Adipocyte (in vitro differentiated cells): ENCODE data around the gene ALG14.

Source experiments
- DNase-seq: peaks from one replicate; pipeline ENCODE4 v3.0.0-alpha.2; 2015; ENCODE audit warnings: low read depth
- H3K27me3 ChIP-seq: replicated peaks from 2 replicates; pipeline ENCODE4 v1.7.0; 2013; ENCODE audit warnings: mild to moderate bottlenecking, low read length, moderate library complexity; ENCODE audit not compliant: control insufficient read depth, insufficient read depth
- H3K36me3 ChIP-seq: 2 replicates; pipeline ENCODE4 v1.7.0; 2013; ENCODE audit warnings: low read length, mild to moderate bottlenecking, moderate library complexity; ENCODE audit not compliant: control insufficient read depth, insufficient read depth, severe bottlenecking
- H3K4me1 ChIP-seq: 2 replicates; pipeline ENCODE4 v1.7.0; 2013; ENCODE audit warnings: mild to moderate bottlenecking, low read length, moderate library complexity; ENCODE audit not compliant: control insufficient read depth, insufficient read depth
- H3K4me3 ChIP-seq: 2 replicates; pipeline ENCODE4 v1.7.0; 2013; ENCODE audit warnings: mild to moderate bottlenecking, low read length, moderate library complexity
- H3K9ac ChIP-seq: 2 replicates; pipeline ENCODE4 v1.7.0; 2013; ENCODE audit warnings: mild to moderate bottlenecking, low read length, moderate library complexity
- H3K9me3 ChIP-seq: 2 replicates; pipeline ENCODE4 v1.7.0; 2013; ENCODE audit warnings: mild to moderate bottlenecking, low read length, moderate library complexity; ENCODE audit not compliant: control insufficient read depth

Gene ALG14

DNA sequence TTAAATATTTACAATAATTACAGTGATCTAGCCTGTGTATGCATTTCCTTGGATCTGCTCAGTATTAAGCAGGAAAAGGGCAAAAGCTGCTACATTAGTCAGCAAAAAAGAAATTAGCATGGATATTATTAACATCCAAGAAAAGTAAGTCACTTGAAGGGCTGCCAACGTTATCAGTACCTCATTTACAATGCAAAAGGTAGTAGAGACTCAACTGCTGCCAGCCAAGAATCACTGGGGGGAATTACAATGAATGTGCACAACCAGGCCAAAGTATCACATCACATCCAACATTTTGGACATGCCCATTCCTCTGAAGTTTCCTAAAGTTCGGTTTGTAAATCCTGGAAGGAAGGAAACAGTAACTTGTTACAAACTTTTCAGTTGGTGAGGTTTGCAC, 147.7 kb downstream of the ALG14 start:
- H3K27me3 ChIP-seq: no peaks in the 10 kb centered on the region
- peaks cover 60% of the 10 kb centered on the region for H3K4me1 ChIP-seq
- peak; percentile 44 for DNase-seq

More for the DNA sequence above, 147.7 kb downstream of the ALG14 start:
- Histone ChIP-seq H3K9ac (peak overlapping the region; percentile 99), H3K36me3 (no peaks in the 10 kb centered on the region), H3K9me3 (no peaks in the 10 kb centered on the region), H3K4me3 (peak overlapping the region; percentile 97)
